ENCODE data around the gene TCN2.
"Not testable (repeated sequence)": the region's sequence is repeated elsewhere in the genome, so short reads cannot be mapped to it uniquely, and the experiment has no call there.

Gene TCN2

GRCh38 chr22:30606455-30607299 is at the start of gene TCN2:
TCN2 (plus strand) TSS chr22:30607174; CDS start chr22:30607332, 158 bp downstream.
- peak; percentile 27 to 54 for DNase-seq

- no peak for DNase-seq
Observed at GRCh38 chr22:30557243-30557642, 49.7 kb upstream of the TCN2 start.

GRCh38 chr22:30559889-30560288 is 47.1 kb upstream of the TCN2 start:
- DNase-seq: no peak

GRCh38 chr22:30560643-30561202 is 46.3 kb upstream of the TCN2 start:
- DNase-seq: not testable (repeated sequence)

GRCh38 chr22:30561402-30562189 is 45.4 kb upstream of the TCN2 start:
- no peak for DNase-seq

- DNase-seq: no peak
Observed at GRCh38 chr22:30562366-30562765, 44.6 kb upstream of the TCN2 start.

- no peak for DNase-seq
Observed at GRCh38 chr22:30564045-30564760, 42.8 kb upstream of the TCN2 start.

GRCh38 chr22:30564761-30565119 is 42.2 kb upstream of the TCN2 start:
- no peak for DNase-seq

- no peak for DNase-seq
Observed at GRCh38 chr22:30565341-30565740, 41.6 kb upstream of the TCN2 start.

GRCh38 chr22:30566125-30566524 is 40.8 kb upstream of the TCN2 start:
- no peak for DNase-seq

GRCh38 chr22:30567277-30567676 is 39.7 kb upstream of the TCN2 start:
- DNase-seq: not testable (repeated sequence)

GRCh38 chr22:30568137-30568805 is 38.7 kb upstream of the TCN2 start:
- no peak for DNase-seq

- DNase-seq: no peak
Observed at GRCh38 chr22:30569674-30570202, 37.2 kb upstream of the TCN2 start.

GRCh38 chr22:30572210-30572609 is 34.8 kb upstream of the TCN2 start:
- no peak for DNase-seq

GRCh38 chr22:30572840-30573593 is 34.0 kb upstream of the TCN2 start:
- DNase-seq: no peak

- DNase-seq: no peak
Observed at GRCh38 chr22:30573594-30574094, 33.3 kb upstream of the TCN2 start.

- no peak for DNase-seq
Observed at GRCh38 chr22:30574095-30574981, 32.6 kb upstream of the TCN2 start, which contains the start of gene GAL3ST1. GAL3ST1 (minus strand) TSS chr22:30574665; CDS start chr22:30557392, 17,273 bp downstream.

- DNase-seq: no peak
Observed at GRCh38 chr22:30574997-30575671, 31.8 kb upstream of the TCN2 start.

- no peak for DNase-seq
Observed at GRCh38 chr22:30575859-30576258, 31.1 kb upstream of the TCN2 start.

Data from CD4-positive, alpha-beta T cell treated with Interleukin-4 for 1 hour (primary cell).